Mesendoderm (in vitro differentiated cells): ENCODE measurements around the gene PRKAR1B.

Experiments
- DNase-seq: peaks from one replicate; pipeline ENCODE4 v3.0.0; 2013
- H2AK5ac ChIP-seq: 2 replicates; pipeline ENCODE4 v1.6.1; 2013; ENCODE audit warnings: low read length, inconsistent platforms
- H2BK120ac ChIP-seq: 2 replicates; pipeline ENCODE4 v1.6.1; 2013; ENCODE audit warnings: low read depth, mild to moderate bottlenecking, low read length, moderate library complexity, mixed read lengths
- H2BK15ac ChIP-seq: replicated peaks from 2 replicates; pipeline ENCODE4 v1.6.1; 2013; ENCODE audit warnings: low read depth, mild to moderate bottlenecking, moderate library complexity
- H2BK5ac ChIP-seq: 2 replicates; pipeline ENCODE4 v1.6.1; 2013; ENCODE audit warnings: low read length, inconsistent platforms
- H3K18ac ChIP-seq: 2 replicates; pipeline ENCODE4 v1.6.1; 2013; ENCODE audit warnings: mild to moderate bottlenecking, low read length, mixed read lengths
- H3K23ac ChIP-seq: one replicate; pipeline ENCODE4 v1.6.1; 2013; ENCODE audit warnings: low read length
- H3K27ac ChIP-seq: 2 replicates; pipeline ENCODE4 v1.5.1; 2013; ENCODE audit warnings: low read depth, mild to moderate bottlenecking, inconsistent platforms, low read length, moderate library complexity
- H3K27me3 ChIP-seq: 2 replicates; pipeline ENCODE4 v1.6.1; 2013; ENCODE audit warnings: low read length, control low read depth, mild to moderate bottlenecking, inconsistent platforms; ENCODE audit not compliant: insufficient read depth, poor library complexity
- H3K36me3 ChIP-seq: 2 replicates; pipeline ENCODE4 v1.6.1; 2013; ENCODE audit warnings: low read length, inconsistent platforms; ENCODE audit not compliant: control insufficient read depth, insufficient read depth
- H3K4ac ChIP-seq: one replicate; pipeline ENCODE4 v1.6.1; 2013; ENCODE audit warnings: low read depth, mild to moderate bottlenecking, low read length, moderate library complexity
- H3K4me1 ChIP-seq: 2 replicates; pipeline ENCODE4 v1.6.1; 2013; ENCODE audit warnings: low read depth, low read length, inconsistent platforms; ENCODE audit not compliant: control insufficient read depth
- H3K4me2 ChIP-seq: 2 replicates; pipeline ENCODE4 v1.6.1; 2013; ENCODE audit warnings: low read length
- H3K4me3 ChIP-seq: 2 replicates; pipeline ENCODE4 v1.5.1; 2013; ENCODE audit warnings: mild to moderate bottlenecking, low read length
- H3K56ac ChIP-seq: one replicate; pipeline ENCODE4 v1.6.1; 2013; ENCODE audit warnings: low read length
- H3K79me1 ChIP-seq: 2 replicates; pipeline ENCODE4 v1.6.1; 2013; ENCODE audit warnings: low read length, inconsistent platforms
- H3K79me2 ChIP-seq: 2 replicates; pipeline ENCODE4 v1.6.1; 2013; ENCODE audit warnings: mild to moderate bottlenecking, low read length; ENCODE audit not compliant: control insufficient read depth, insufficient read depth
- H3K9ac ChIP-seq: 2 replicates; pipeline ENCODE4 v1.6.1; 2013; ENCODE audit warnings: low read length, inconsistent platforms
- H4K5ac ChIP-seq: one replicate; pipeline ENCODE4 v1.6.1; 2013; ENCODE audit warnings: low read length
- H4K8ac ChIP-seq: one replicate; pipeline ENCODE4 v1.6.1; 2013; ENCODE audit warnings: low read depth, mild to moderate bottlenecking, control low read depth, low read length, moderate library complexity
- WGBS: extraction: QIAGEN DNeasy Blood & Tissue Kit; methylation state at CpG from one replicate; pipeline ENCODE4 v1.1.7; 2013; ENCODE audit warnings: low lambda C conversion rate, missing lambda C conversion rate; ENCODE audit not compliant: insufficient coverage; ENCODE audit errors: extremely low coverage; 5-methylcytosine and 5-hydroxymethylcytosine counted together

The PRKAR1B gene

DNA sequence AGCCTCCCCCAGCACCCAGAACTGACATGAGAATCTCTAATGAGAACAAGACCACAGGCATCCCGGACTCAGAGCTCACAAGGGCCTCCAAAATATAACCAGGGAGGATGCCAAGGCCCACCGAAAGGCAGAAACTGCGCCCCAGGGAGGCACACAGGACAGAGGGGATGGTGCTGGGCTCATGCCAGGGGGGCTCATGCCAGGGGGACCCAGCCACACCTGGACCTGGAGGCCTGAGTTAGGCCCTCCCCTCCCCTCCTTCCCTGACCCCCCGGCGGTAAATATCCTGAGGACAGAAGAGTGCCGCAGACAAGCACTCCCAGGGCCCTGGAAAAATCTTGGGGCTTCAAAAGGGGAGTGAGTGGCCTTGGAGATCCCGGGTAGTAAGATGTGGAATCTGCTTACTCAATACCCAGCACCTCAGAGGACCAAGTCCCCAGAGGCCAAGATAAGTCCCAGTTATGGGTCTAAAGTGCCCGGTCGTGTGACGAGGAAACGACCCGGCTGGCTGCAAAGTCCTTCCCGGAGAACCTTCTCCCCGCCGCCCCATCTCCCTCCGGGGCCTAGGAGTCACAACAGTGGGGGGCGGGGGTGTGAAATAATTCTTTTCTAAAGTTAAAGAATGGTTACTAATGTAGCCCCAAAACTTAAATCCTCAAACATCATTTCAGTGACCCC is 219.3 kb downstream of the PRKAR1B start:
- no peak overlapping the region for H3K4me2 ChIP-seq
- no peak overlapping the region for H2BK5ac ChIP-seq
- H3K23ac ChIP-seq: no peak overlapping the region
- no peak for DNase-seq
- no peak overlapping the region for H3K18ac ChIP-seq
- H4K5ac ChIP-seq: no peak overlapping the region
- H2BK15ac ChIP-seq: no peak overlapping the region
- no peaks in the 10 kb centered on the region for H3K79me1 ChIP-seq
- no peaks in the 10 kb centered on the region for H3K4me1 ChIP-seq
- no peaks in the 10 kb centered on the region for H3K79me2 ChIP-seq
- no peak overlapping the region for H2AK5ac ChIP-seq
- H3K27me3 ChIP-seq: no peaks in the 10 kb centered on the region
- H3K27ac ChIP-seq: no peak overlapping the region
- no peak overlapping the region for H4K8ac ChIP-seq
- no peak overlapping the region for H3K9ac ChIP-seq
- H3K36me3 ChIP-seq: no peaks in the 10 kb centered on the region
- no peak overlapping the region for H3K4ac ChIP-seq
- H3K4me3 ChIP-seq: no peak overlapping the region
- no peak overlapping the region for H3K56ac ChIP-seq
- no peak overlapping the region for H2BK120ac ChIP-seq
- no CpG with 5 or more reads among the region's 17 CpGs for WGBS

DNA sequence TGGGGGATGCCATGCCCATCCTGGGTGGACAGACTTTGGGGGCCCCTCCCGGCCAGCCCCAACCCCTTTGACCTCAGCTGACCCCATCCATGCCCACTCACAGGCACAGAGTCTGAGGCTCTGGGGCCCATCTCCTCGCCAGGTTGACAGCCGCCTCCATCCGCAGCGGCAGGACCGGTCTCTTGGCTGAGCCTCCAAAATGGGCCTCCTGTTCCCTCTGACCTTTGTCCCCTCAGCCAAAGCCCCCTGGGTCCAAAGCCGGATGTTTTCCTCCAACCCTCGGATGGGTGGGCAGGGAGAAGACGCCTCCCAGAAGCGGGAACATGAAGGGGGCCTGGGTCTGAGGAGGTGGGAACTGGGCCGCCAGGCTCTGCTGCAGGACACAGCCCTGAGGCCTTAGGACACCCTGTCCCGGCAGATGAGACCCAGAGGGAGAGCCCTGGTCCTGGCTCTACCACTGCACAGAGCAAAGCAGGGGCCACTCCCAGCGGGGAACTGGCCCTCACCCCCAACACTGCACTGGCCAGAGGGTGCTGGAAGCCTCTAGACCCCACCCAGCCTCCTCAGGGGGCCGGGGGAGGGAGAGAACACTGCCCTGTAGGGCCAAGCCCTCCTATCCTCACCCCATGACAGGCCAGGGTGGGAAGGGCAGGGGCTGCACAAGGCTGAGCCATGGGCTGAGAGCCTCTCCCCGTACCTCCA is 220.0 kb downstream of the PRKAR1B start:
- no peak overlapping the region for H2BK120ac ChIP-seq
- no peak overlapping the region for H3K4ac ChIP-seq
- no peak overlapping the region for H3K56ac ChIP-seq
- H2BK15ac ChIP-seq: no peak overlapping the region
- H4K8ac ChIP-seq: no peak overlapping the region
- H3K27ac ChIP-seq: no peak overlapping the region
- H2AK5ac ChIP-seq: no peak overlapping the region
- no peak overlapping the region for H3K4me3 ChIP-seq
- no CpG with 5 or more reads among the region's 15 CpGs for WGBS
- H3K79me1 ChIP-seq: no peaks in the 10 kb centered on the region
- no peak overlapping the region for H3K9ac ChIP-seq
- H3K4me1 ChIP-seq: no peaks in the 10 kb centered on the region
- no peak overlapping the region for H4K5ac ChIP-seq
- DNase-seq: no peak
- H3K4me2 ChIP-seq: no peak overlapping the region
- H3K27me3 ChIP-seq: no peaks in the 10 kb centered on the region
- H2BK5ac ChIP-seq: no peak overlapping the region
- H3K23ac ChIP-seq: no peak overlapping the region
- no peak overlapping the region for H3K18ac ChIP-seq
- H3K36me3 ChIP-seq: no peaks in the 10 kb centered on the region
- no peaks in the 10 kb centered on the region for H3K79me2 ChIP-seq

DNA sequence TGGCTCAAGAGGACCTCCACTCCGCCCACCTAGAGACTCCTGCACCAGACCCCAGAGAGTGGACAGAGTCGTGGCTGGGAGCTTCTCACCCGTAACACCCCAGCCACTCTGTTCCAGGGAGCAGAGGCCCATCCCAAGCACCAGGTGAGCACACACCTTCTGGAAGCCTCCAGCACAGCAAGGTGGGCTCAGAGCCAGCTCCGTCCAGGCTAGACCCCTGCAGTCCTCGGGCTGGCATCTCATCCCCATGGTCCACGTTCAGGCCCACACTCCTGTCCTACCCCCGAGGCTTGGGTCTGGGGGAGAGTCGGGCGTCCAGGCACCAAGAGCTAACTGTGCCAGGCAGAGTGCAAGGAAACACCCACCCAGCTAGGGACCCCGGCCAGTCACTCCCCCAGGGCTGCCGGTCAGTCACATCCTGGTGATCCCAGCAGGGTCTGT is 220.7 kb downstream of the PRKAR1B start:
- Histone ChIP-seq H2BK5ac (no peak overlapping the region), H3K4ac (no peak overlapping the region), H2AK5ac (no peak overlapping the region), H3K79me2 (no peaks in the 10 kb centered on the region), H3K79me1 (no peaks in the 10 kb centered on the region), H2BK15ac (no peak overlapping the region), H3K9ac (no peak overlapping the region), H3K27ac (no peak overlapping the region), H3K18ac (no peak overlapping the region), H2BK120ac (no peak overlapping the region), H3K4me2 (no peak overlapping the region), H3K27me3 (no peaks in the 10 kb centered on the region), H3K23ac (no peak overlapping the region), H3K4me1 (no peaks in the 10 kb centered on the region), H4K8ac (no peak overlapping the region), H3K36me3 (no peaks in the 10 kb centered on the region), H3K4me3 (no peak overlapping the region), H4K5ac (no peak overlapping the region), H3K56ac (no peak overlapping the region)
- DNase-seq: no peak
- no CpG with 5 or more reads among the region's 11 CpGs for WGBS

DNA sequence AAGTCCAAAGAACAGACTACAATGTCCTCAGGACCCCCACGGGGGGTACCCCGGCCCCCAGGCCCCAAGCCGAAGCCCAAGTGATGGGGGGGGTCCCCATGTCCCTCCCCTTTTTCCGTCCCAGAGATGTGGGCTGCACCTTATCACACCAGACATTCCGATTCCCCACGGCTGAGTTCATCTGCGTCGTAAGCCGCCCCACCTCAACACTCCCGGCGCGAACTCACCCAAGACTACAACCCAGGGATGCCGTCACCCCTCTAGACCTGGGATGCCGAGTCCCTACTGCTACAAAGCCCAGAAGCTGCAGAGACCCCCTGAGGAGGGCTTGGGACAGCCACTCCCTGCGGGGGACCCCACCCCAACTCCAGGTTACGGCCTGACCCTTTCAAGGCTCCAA is 221.9 kb downstream of the PRKAR1B start:
- no peak overlapping the region for H3K4me3 ChIP-seq
- no peaks in the 10 kb centered on the region for H3K4me1 ChIP-seq
- H3K36me3 ChIP-seq: no peaks in the 10 kb centered on the region
- H2BK5ac ChIP-seq: no peak overlapping the region
- no peak overlapping the region for H3K23ac ChIP-seq
- no CpG with 5 or more reads among the region's 16 CpGs for WGBS
- H4K8ac ChIP-seq: no peak overlapping the region
- H3K4me2 ChIP-seq: no peak overlapping the region
- no peaks in the 10 kb centered on the region for H3K79me1 ChIP-seq
- no peaks in the 10 kb centered on the region for H3K79me2 ChIP-seq
- DNase-seq: no peak
- no peak overlapping the region for H2BK15ac ChIP-seq
- no peak overlapping the region for H3K18ac ChIP-seq
- no peak overlapping the region for H2AK5ac ChIP-seq
- H4K5ac ChIP-seq: no peak overlapping the region
- H2BK120ac ChIP-seq: no peak overlapping the region
- H3K9ac ChIP-seq: no peak overlapping the region
- no peak overlapping the region for H3K4ac ChIP-seq
- H3K27me3 ChIP-seq: no peaks in the 10 kb centered on the region
- H3K27ac ChIP-seq: no peak overlapping the region
- no peak overlapping the region for H3K56ac ChIP-seq

DNA sequence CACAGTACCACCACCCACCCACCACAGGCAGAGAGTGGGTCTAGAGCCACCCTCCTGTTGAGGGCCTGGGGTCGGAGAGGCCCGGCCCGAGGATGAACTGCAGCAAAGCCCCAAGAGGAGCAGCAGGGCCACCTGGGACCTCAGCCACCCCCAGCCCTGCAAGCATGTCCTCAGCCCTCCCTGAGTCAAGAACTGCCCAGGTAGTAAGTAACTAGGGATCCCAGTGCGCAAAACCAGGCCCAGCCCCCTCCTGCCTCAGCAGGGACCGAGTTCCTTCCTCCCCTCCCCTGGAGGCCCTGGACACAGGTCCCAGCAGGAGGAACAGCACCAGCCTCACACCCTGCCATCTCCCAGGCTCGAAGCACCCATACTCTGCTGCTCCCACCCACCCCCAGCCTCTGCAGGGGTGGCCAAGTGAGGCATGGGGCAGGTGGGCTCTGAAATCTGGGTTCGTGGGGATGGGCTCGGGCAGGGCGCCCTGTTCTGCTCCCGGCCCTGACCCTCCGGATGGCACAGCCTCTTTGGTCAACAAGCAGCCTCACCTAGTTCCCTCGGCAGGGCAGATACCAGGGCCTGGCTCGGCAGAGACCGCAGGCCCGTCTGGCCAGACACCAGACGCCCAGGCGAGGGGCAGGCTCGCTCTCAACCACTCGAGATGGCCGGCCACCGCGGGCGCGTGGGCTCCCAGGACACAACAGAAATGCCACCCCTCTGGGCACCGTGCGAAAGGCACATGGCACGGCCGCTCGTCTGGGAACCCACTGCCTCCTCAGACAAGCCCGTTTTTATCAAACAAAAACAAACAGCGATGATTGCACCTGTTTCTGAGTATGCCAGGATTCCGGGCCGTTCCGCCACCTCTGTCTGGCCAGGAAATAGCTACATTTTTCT is 222.6 kb downstream of the PRKAR1B start:
- Histone ChIP-seq H3K27me3 (no peaks in the 10 kb centered on the region), H2BK120ac (no peak overlapping the region), H4K8ac (no peak overlapping the region), H2AK5ac (no peak overlapping the region), H3K4me2 (no peak overlapping the region), H3K27ac (no peak overlapping the region), H3K4me1 (no peaks in the 10 kb centered on the region), H3K9ac (no peak overlapping the region), H3K79me2 (no peaks in the 10 kb centered on the region), H3K36me3 (no peaks in the 10 kb centered on the region), H2BK5ac (no peak overlapping the region), H3K56ac (no peak overlapping the region), H3K4me3 (no peak overlapping the region), H3K79me1 (no peaks in the 10 kb centered on the region), H4K5ac (no peak overlapping the region), H3K23ac (no peak overlapping the region), H3K4ac (no peak overlapping the region), H2BK15ac (no peak overlapping the region), H3K18ac (no peak overlapping the region)
- no peak for DNase-seq
- no CpG with 5 or more reads among the region's 34 CpGs for WGBS
